H1 (cell line): ENCODE data around the gene TLK2.
"Not testable (repeated sequence)": the region's sequence is repeated elsewhere in the genome, so short reads cannot be mapped to it uniquely, and the experiment has no call there.

ENCODE experiments used
- CREB1 ChIP-seq: IDR thresholded peaks from 2 replicates; pipeline ENCODE4 v1.6.1; 2012; ENCODE audit warnings: inconsistent platforms
- JUND ChIP-seq: IDR thresholded peaks from 2 replicates; pipeline ENCODE4 v1.6.1; 2011; ENCODE audit warnings: mild to moderate bottlenecking, improper control_type of control experiment, low read length
- KDM5A ChIP-seq: fragments of 200-600 bp; IDR thresholded peaks from 2 replicates; pipeline ENCODE4 v1.7.1; 2012; ENCODE audit warnings: mild to moderate bottlenecking, low read length, inconsistent platforms, mixed read lengths
- POLR2AphosphoS5 ChIP-seq: IDR thresholded peaks from 2 replicates; pipeline ENCODE4 v1.6.1; 2011; ENCODE audit warnings: low read depth, low read length
- POU5F1 ChIP-seq: IDR thresholded peaks from 2 replicates; pipeline ENCODE4 v1.6.1; 2011; ENCODE audit warnings: low read depth, mild to moderate bottlenecking, low read length, moderate library complexity
- RAD21 ChIP-seq, 2 experiments: IDR thresholded peaks in 1 of 2; conservative IDR thresholded peaks in 1 of 2; 2 replicates each; pipeline ENCODE4 v1.6.1; 2011; ENCODE audit warnings: low read depth in 2 of 2, low read length in 2 of 2, improper control_type of control experiment in 1 of 2, inconsistent platforms in 1 of 2, mild to moderate bottlenecking in 1 of 2, moderate library complexity in 1 of 2
- SIX5 ChIP-seq: IDR thresholded peaks from 2 replicates; pipeline ENCODE4 v1.6.1; 2011; ENCODE audit warnings: mild to moderate bottlenecking, low read depth, low read length
- SP2 ChIP-seq: IDR thresholded peaks from 2 replicates; pipeline ENCODE4 v1.6.1; 2012; ENCODE audit warnings: mild to moderate bottlenecking, low read length, inconsistent platforms
- TBP ChIP-seq: IDR thresholded peaks from 2 replicates; pipeline ENCODE4 v1.6.1; 2011; ENCODE audit warnings: low read depth, low read length, improper control_type of control experiment

GRCh38 chr17:62496344-62496743 is 17.7 kb downstream of the TLK2 start:
- not testable (repeated sequence) for TF ChIP-seq SP2; RAD21 (IDR thresholded peaks at IDR 0.05 in 1 of 2, conservative IDR thresholded peaks at IDR 0.05 in 1 of 2; ENCODE audit: low read depth in 2 of 2, low read length in 2 of 2); POU5F1; CREB1; TBP; SIX5; KDM5A; POLR2AphosphoS5; JUND
